GM06990 (cell line): ENCODE results near the gene ZNF79.

Source experiments
- DNase-seq: peaks from one replicate; pipeline ENCODE4 v3.0.0-alpha.2; 2011; ENCODE audit not compliant: insufficient read length; ENCODE audit errors: extremely low read depth
- H3K27me3 ChIP-seq: replicated peaks from 2 replicates; pipeline ENCODE4 v1.6.0; 2011; ENCODE audit warnings: low read length; ENCODE audit not compliant: control insufficient read depth, insufficient read depth
- H3K36me3 ChIP-seq: 2 replicates; pipeline ENCODE4 v1.5.1; 2011; ENCODE audit warnings: low read length; ENCODE audit not compliant: control insufficient read depth, insufficient read depth
- H3K4me3 ChIP-seq: replicated peaks from 2 replicates; pipeline ENCODE4 v1.5.1; 2011; ENCODE audit warnings: low read depth, mild to moderate bottlenecking, control low read depth, low read length
- TF ChIP-seq, protein P1 (sequence below): IDR thresholded peaks from 2 replicates; pipeline ENCODE4 v1.5.1; 2011; ENCODE audit warnings: low read length, control low read depth, mild to moderate bottlenecking, inconsistent platforms; ENCODE audit not compliant: insufficient read depth, poor library complexity, severe bottlenecking

ZNF79 gene

GRCh38 chr9:127399736-127400269, 24.4 kb upstream of the ZNF79 start:
- H3K36me3 ChIP-seq: peaks cover 1% of the 10 kb centered on the region
- no peak overlapping the region for H3K4me3 ChIP-seq
- no peaks in the 10 kb centered on the region for H3K27me3 ChIP-seq
- DNase-seq: no peak
- TF ChIP-seq, protein P1, sequence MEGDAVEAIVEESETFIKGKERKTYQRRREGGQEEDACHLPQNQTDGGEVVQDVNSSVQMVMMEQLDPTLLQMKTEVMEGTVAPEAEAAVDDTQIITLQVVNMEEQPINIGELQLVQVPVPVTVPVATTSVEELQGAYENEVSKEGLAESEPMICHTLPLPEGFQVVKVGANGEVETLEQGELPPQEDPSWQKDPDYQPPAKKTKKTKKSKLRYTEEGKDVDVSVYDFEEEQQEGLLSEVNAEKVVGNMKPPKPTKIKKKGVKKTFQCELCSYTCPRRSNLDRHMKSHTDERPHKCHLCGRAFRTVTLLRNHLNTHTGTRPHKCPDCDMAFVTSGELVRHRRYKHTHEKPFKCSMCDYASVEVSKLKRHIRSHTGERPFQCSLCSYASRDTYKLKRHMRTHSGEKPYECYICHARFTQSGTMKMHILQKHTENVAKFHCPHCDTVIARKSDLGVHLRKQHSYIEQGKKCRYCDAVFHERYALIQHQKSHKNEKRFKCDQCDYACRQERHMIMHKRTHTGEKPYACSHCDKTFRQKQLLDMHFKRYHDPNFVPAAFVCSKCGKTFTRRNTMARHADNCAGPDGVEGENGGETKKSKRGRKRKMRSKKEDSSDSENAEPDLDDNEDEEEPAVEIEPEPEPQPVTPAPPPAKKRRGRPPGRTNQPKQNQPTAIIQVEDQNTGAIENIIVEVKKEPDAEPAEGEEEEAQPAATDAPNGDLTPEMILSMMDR: no peak

DNA sequence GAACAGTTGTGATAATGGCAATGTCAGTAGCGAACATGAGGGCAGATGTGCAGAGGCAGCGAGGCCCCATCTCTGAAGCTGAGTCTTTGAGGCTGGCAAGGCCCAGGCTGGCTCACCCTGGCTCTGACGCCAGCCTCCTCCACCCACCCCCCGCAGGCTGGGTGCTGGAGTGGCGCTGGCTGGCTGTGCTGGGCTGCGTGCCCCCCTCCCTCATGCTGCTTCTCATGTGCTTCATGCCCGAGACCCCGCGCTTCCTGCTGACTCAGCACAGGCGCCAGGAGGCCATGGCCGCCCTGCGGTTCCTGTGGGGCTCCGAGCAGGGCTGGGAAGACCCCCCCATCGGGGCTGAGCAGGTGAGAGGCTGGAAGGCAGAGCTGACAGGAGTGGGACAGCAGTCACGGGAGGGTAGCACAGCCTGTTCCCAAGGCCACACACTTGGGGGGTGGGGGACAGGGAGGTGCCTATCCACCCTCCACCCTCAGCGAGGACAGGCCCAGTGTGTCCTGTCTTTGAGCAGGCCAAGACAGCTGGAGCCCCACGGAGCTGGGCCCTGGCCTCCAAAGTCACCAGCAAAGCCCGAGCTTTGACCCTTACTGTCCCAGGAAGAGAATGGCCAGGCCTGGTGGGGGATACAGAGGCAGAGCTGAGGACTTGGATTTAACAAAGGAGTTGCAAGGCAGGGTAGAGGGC, 21.6 kb upstream of the ZNF79 start:
- H3K27me3 ChIP-seq: no peaks in the 10 kb centered on the region
- H3K4me3 ChIP-seq: no peak overlapping the region
- no peak for DNase-seq
- TF ChIP-seq, protein P1: no peak
- peaks cover 1% of the 10 kb centered on the region for H3K36me3 ChIP-seq

DNA sequence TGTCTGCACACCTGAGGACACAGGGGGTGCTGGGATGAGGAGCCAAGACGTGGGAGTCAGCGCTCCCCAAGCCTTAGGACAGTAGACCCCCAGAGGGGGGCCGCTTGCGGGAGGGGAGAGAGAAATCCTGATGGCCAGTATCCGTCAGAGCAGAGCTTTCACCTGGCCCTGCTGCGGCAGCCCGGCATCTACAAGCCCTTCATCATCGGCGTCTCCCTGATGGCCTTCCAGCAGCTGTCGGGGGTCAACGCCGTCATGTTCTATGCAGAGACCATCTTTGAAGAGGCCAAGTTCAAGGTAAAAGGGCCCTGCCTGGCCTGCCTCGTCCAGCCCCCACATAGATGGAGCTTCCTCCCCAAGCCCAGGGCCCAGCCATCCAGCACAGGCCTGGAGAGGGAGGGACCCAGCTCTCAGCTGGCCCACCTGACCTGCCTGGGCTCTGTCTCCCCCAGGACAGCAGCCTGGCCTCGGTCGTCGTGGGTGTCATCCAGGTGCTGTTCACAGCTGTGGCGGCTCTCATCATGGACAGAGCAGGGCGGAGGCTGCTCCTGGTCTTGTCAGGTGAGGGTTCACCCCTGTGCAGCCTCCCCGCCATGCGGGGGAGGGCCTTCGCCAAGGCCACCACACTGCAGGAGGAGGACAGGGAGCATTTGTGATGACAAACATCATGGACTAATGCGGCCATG, 20.5 kb upstream of the ZNF79 start:
- Histone ChIP-seq H3K27me3 (no peaks in the 10 kb centered on the region), H3K36me3 (peaks cover 1% of the 10 kb centered on the region), H3K4me3 (no peak overlapping the region)
- TF ChIP-seq, protein P1: no peak
- no peak for DNase-seq

DNA sequence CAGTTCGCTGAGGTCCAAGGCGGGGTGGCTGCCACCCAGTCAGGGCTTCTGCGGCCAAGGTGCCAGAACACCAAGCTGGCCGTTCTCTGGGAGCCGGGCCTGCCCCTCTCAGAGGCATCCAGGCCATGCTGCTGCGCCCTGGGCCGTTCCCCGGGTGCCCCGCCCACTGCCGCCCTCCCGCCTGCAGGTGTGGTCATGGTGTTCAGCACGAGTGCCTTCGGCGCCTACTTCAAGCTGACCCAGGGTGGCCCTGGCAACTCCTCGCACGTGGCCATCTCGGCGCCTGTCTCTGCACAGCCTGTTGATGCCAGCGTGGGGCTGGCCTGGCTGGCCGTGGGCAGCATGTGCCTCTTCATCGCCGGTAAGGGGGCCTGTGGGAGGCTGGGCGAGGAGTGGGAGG, 19.6 kb upstream of the ZNF79 start:
- peaks cover 1% of the 10 kb centered on the region for H3K36me3 ChIP-seq

DNA sequence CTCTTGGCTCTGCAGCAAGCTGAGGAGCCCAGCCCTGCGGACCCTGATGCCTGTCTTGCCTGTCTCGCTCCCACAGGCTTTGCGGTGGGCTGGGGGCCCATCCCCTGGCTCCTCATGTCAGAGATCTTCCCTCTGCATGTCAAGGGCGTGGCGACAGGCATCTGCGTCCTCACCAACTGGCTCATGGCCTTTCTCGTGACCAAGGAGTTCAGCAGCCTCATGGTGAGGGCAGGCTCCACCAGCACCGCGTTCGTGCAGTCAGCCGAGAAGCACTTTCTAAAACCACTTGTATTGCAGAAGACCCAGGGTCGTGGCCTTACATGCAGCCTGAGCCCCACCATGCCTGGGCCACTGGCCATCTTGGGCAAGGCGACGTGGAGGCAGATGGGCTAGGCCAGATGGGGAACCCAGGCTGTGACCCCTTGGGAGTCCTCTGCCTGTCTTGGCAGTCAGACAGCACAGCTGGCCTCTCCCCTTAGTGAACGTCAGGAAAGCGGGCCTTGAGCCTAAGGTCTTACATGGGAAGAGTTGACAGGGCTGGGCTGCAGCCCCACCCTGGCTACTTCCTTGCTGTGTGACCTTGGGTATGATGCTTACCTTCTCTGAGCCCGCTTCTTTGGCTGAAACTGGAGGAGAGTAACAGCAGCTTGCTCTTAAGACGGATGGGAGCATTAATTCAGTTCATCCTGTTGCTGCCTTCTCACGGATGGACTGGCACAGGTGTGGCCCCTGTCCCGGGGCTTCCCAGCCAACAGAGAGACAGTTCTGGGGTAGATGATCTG, 18.6 kb upstream of the ZNF79 start:
- DNase-seq: no peak
- no peak overlapping the region for H3K4me3 ChIP-seq
- H3K27me3 ChIP-seq: no peaks in the 10 kb centered on the region
- TF ChIP-seq, protein P1: no peak
- peaks cover 1% of the 10 kb centered on the region for H3K36me3 ChIP-seq

More for the DNA sequence above, 19.6 kb upstream of the ZNF79 start:
- no peak overlapping the region for H3K4me3 ChIP-seq
- no peak for DNase-seq
- no peaks in the 10 kb centered on the region for H3K27me3 ChIP-seq
- TF ChIP-seq, protein P1: no peak
